GM23248 (cell line): Measurements from ENCODE around the gene NOL9.

Source experiments
- EZH2 ChIP-seq: fragments of 200-600 bp; sonication (generic); IDR thresholded peaks from 2 replicates; pipeline ENCODE4 v1.6.1; 2018; ENCODE audit warnings: antibody characterized with exemption, mild to moderate bottlenecking; ENCODE audit not compliant: insufficient read depth, poor library complexity, severe bottlenecking
- EZH2phosphoT487 ChIP-seq: fragments of 200-600 bp; sonication (generic); IDR thresholded peaks from 2 replicates; pipeline ENCODE4 v1.6.1; 2018; ENCODE audit warnings: antibody characterized with exemption, moderate library complexity, mild to moderate bottlenecking, low read depth; ENCODE audit not compliant: insufficient read depth

DNA sequence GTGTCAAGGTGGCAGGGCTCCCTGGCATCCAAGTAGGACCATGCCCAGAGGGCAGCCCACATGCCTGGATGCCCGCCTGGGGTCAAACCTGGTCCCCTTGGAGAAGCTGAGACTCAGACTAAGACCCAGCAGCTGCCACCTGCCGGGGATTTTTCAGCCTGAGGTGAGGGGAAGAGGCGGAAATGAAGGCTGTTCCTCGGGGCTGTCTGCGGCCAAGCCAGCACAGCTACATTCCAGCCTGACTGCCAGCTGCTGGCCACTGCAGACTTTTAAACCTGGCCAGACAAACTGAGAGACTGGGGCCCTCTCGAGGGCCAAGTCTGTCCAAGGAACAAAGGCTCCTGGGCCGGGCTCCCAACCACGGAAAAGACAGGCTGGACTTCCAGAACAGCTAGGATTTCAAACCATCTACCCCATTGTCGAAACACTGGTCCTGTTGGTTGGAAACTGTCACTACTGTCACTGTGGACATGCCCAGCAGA is 41.0 kb downstream of the NOL9 start:
- TF ChIP-seq EZH2 (no peak), EZH2phosphoT487 (no peak)
